Chondrocyte (in vitro differentiated cells): ENCODE results near the gene MAST1. TPM values are rescaled to one million over a fixed set of nuclear protein-coding genes. Genes with fewer than 3 reads are reported as not detected.

Experiments
- DNase-seq: peaks from one replicate; pipeline ENCODE4 v3.0.0; 2021; ENCODE audit warnings: mixed read lengths, low spot score
- H3K27ac Mint-ChIP-seq: one replicate; pipeline ENCODE4 v1.8.0; 2021; ENCODE audit warnings: mild to moderate bottlenecking, moderate library complexity, mixed read lengths; ENCODE audit not compliant: unreplicated experiment
- H3K27me3 Mint-ChIP-seq: 2 replicates; pipeline ENCODE4 v1.8.0; 2021; ENCODE audit warnings: low read depth, mixed read lengths
- H3K36me3 Mint-ChIP-seq: 2 replicates; pipeline ENCODE4 v1.8.0; 2021; ENCODE audit warnings: low read depth, mixed read lengths
- H3K4me1 Mint-ChIP-seq: 2 replicates; pipeline ENCODE4 v1.8.0; 2021; ENCODE audit warnings: low read depth, mild to moderate bottlenecking, mixed read lengths
- H3K4me3 Mint-ChIP-seq: one replicate; pipeline ENCODE4 v1.8.0; 2021; ENCODE audit warnings: mild to moderate bottlenecking, moderate library complexity, mixed read lengths; ENCODE audit not compliant: unreplicated experiment
- H3K9me3 Mint-ChIP-seq: 2 replicates; pipeline ENCODE4 v1.8.0; 2021; ENCODE audit warnings: low read depth, mixed read lengths
- CTCF ChIP-seq: fragments of 200-600 bp; sonication (generic); IDR thresholded peaks from 2 replicates; pipeline ENCODE4 v1.5.0; 2021; ENCODE audit warnings: antibody characterized with exemption, mild to moderate bottlenecking, moderate library complexity
- total RNA-seq: library from RNA; stranded (reverse); gene quantifications from 3 replicates; pipeline ENCODE4 v1.2.1, GENCODE V29; 2021

MAST1 gene
- total RNA-seq, 1 donor from 2014 or later = 1.6 TPM

- no peak for DNase-seq
- H3K4me1 Mint-ChIP-seq = peaks cover 3% of the 10 kb centered on the region
- no peaks in the 10 kb centered on the region for H3K36me3 Mint-ChIP-seq
- TF ChIP-seq CTCF = no peak
- H3K27me3 Mint-ChIP-seq = peaks cover 11% of the 10 kb centered on the region
- no peak overlapping the region for H3K4me3 Mint-ChIP-seq
- H3K27ac Mint-ChIP-seq = no peak overlapping the region
- no peaks in the 10 kb centered on the region for H3K9me3 Mint-ChIP-seq
These were observed 27.6 kb downstream of the MAST1 start for GRCh38 chr19:12865746-12866415.

- no peak for TF ChIP-seq CTCF
- Mint-ChIP-seq H3K4me1 (peaks cover 3% of the 10 kb centered on the region), H3K36me3 (no peaks in the 10 kb centered on the region), H3K9me3 (no peaks in the 10 kb centered on the region), H3K4me3 (peak overlapping the region; percentile 16), H3K27me3 (peaks cover 11% of the 10 kb centered on the region), H3K27ac (no peak overlapping the region)
- no peak for DNase-seq
These were observed 28.3 kb downstream of the MAST1 start for GRCh38 chr19:12866416-12867119.

GRCh38 chr19:12867120-12868099 lies 29.1 kb downstream of the MAST1 start:
- no peak for DNase-seq
- TF ChIP-seq CTCF = peak; percentile 23
- Mint-ChIP-seq H3K9me3 (no peaks in the 10 kb centered on the region), H3K27ac (no peak overlapping the region), H3K27me3 (peaks cover 11% of the 10 kb centered on the region), H3K4me1 (peaks cover 3% of the 10 kb centered on the region), H3K36me3 (peaks cover 2% of the 10 kb centered on the region), H3K4me3 (peak overlapping the region; percentile 52)

GRCh38 chr19:12868540-12869112 lies 30.3 kb downstream of the MAST1 start:
- H3K27me3 Mint-ChIP-seq = peaks cover 6% of the 10 kb centered on the region
- peaks cover 3% of the 10 kb centered on the region for H3K4me1 Mint-ChIP-seq
- peaks cover 2% of the 10 kb centered on the region for H3K36me3 Mint-ChIP-seq
- H3K9me3 Mint-ChIP-seq = peaks cover 3% of the 10 kb centered on the region
- H3K4me3 Mint-ChIP-seq = no peak overlapping the region
- TF ChIP-seq CTCF = no peak
- DNase-seq = no peak
- no peak overlapping the region for H3K27ac Mint-ChIP-seq
